SK-N-SH treated with all-trans-retinoic acid at 6 μM for 48 hours (cell line): ENCODE data around the gene ST6GAL1.

Source experiments
- ATAC-seq: fragments of 200-7000 bp; cut with Tn5 transposase; 3 replicates; pipeline ENCODE4 v1.9.1; 2020; ENCODE audit warnings: mild to moderate bottlenecking, moderate library complexity
- ARNTL ChIP-seq: fragments of 450-650 bp; formaldehyde crosslinking; IDR thresholded peaks from 2 replicates; pipeline ENCODE4 v1.5.0; 2020; ENCODE audit warnings: low read depth, mild to moderate bottlenecking, moderate library complexity, borderline replicate concordance
- BACH2 ChIP-seq: fragments of 250-450 bp; sonication (Bioruptor Pico); IDR thresholded peaks from 2 replicates; pipeline ENCODE4 v1.9.0; 2021; ENCODE audit warnings: mild to moderate bottlenecking, borderline replicate concordance
- CREB5 ChIP-seq: fragments of 250-450 bp; sonication (Bioruptor Pico); IDR thresholded peaks from 2 replicates; pipeline ENCODE4 v1.5.1; 2020; ENCODE audit warnings: low read depth, mild to moderate bottlenecking, moderate library complexity
- CSRNP3 ChIP-seq: fragments of 250-450 bp; sonication (Bioruptor Pico); IDR thresholded peaks from 2 replicates; pipeline ENCODE4 v1.5.1; 2021; ENCODE audit warnings: mild to moderate bottlenecking, moderate library complexity
- ESRRG ChIP-seq: fragments of 250-450 bp; sonication (Bioruptor Pico); IDR thresholded peaks from 2 replicates; pipeline ENCODE4 v1.6.1; 2021; ENCODE audit warnings: mild to moderate bottlenecking
- GLIS3 ChIP-seq: fragments of 250-450 bp; sonication (Bioruptor Pico); IDR thresholded peaks from 2 replicates; pipeline ENCODE4 v1.5.0; 2020; ENCODE audit warnings: mild to moderate bottlenecking, moderate library complexity
- ISL1 ChIP-seq: fragments of 250-450 bp; sonication (Bioruptor Pico); IDR thresholded peaks from 2 replicates; pipeline ENCODE4 v2.1.2; 2022; ENCODE audit warnings: mild to moderate bottlenecking, moderate library complexity
- OSR1 ChIP-seq: fragments of 250-450 bp; sonication (Bioruptor Pico); IDR thresholded peaks from 2 replicates; pipeline ENCODE4 v1.8.0; 2022; ENCODE audit warnings: moderate library complexity, mild to moderate bottlenecking, inconsistent platforms
- PATZ1 ChIP-seq: fragments of 250-450 bp; sonication (Bioruptor Pico); IDR thresholded peaks from 2 replicates; pipeline ENCODE4 v1.8.0; 2020; ENCODE audit warnings: mild to moderate bottlenecking, moderate library complexity, borderline replicate concordance
- POU6F1 ChIP-seq: fragments of 250-450 bp; sonication (Bioruptor Pico); IDR thresholded peaks from 2 replicates; pipeline ENCODE4 v1.8.0; 2021; ENCODE audit warnings: low read depth, mild to moderate bottlenecking, moderate library complexity, borderline replicate concordance
- SNAI2 ChIP-seq: fragments of 250-450 bp; sonication (Bioruptor Pico); IDR thresholded peaks from 2 replicates; pipeline ENCODE4 v1.5.0; 2020; ENCODE audit warnings: mild to moderate bottlenecking, moderate library complexity
- TCF4 ChIP-seq: fragments of 250-450 bp; sonication (Bioruptor Pico); IDR thresholded peaks from 2 replicates; pipeline ENCODE4 v1.8.0; 2021; ENCODE audit warnings: mild to moderate bottlenecking, moderate library complexity, borderline replicate concordance
- TOX ChIP-seq: fragments of 250-450 bp; sonication (Bioruptor Pico); IDR thresholded peaks from 2 replicates; pipeline ENCODE4 v1.8.0; 2021; ENCODE audit warnings: mild to moderate bottlenecking, moderate library complexity, borderline replicate concordance
- TSHZ2 ChIP-seq: fragments of 250-450 bp; sonication (Bioruptor Pico); IDR thresholded peaks from 2 replicates; pipeline ENCODE4 v1.5.0; 2020; ENCODE audit warnings: mild to moderate bottlenecking, moderate library complexity
- ZC3H10 ChIP-seq: fragments of 250-450 bp; sonication (Bioruptor Pico); IDR thresholded peaks from 2 replicates; pipeline ENCODE4 v1.5.1; 2021; ENCODE audit warnings: mild to moderate bottlenecking, moderate library complexity
- ZFP3 ChIP-seq: fragments of 250-450 bp; sonication (Bioruptor Pico); IDR thresholded peaks from 2 replicates; pipeline ENCODE4 v1.5.0; 2020; ENCODE audit warnings: mild to moderate bottlenecking, moderate library complexity
- ZFP30 ChIP-seq: fragments of 450-650 bp; formaldehyde crosslinking; IDR thresholded peaks from 2 replicates; pipeline ENCODE4 v1.5.0; 2022; ENCODE audit warnings: mild to moderate bottlenecking, moderate library complexity
- ZNF565 ChIP-seq: fragments of 450-650 bp; formaldehyde crosslinking; conservative IDR thresholded peaks from 2 replicates; pipeline ENCODE4 v1.5.0; 2020; ENCODE audit warnings: low read depth, mild to moderate bottlenecking, moderate library complexity
- ZNF70 ChIP-seq: fragments of 450-650 bp; formaldehyde crosslinking; IDR thresholded peaks from 2 replicates; pipeline ENCODE4 v1.5.0; 2020; ENCODE audit warnings: mild to moderate bottlenecking, moderate library complexity
- ZNF8 ChIP-seq: fragments of 450-650 bp; formaldehyde crosslinking; IDR thresholded peaks from 2 replicates; pipeline ENCODE4 v1.5.0; 2020; ENCODE audit warnings: mild to moderate bottlenecking, moderate library complexity

Gene ST6GAL1

GRCh38 chr3:187084580-187084979 lies 154.3 kb downstream of the ST6GAL1 start:
- no peak for ATAC-seq
- TF ChIP-seq ZNF8 (CRISPR knock-in tag) (no peak), PATZ1 (CRISPR knock-in tag) (no peak), ZFP30 (CRISPR knock-in tag) (no peak), ARNTL (CRISPR knock-in tag) (no peak), BACH2 (CRISPR knock-in tag) (no peak), CSRNP3 (CRISPR knock-in tag) (no peak), TSHZ2 (no peak), TCF4 (CRISPR knock-in tag) (no peak), ZC3H10 (CRISPR knock-in tag) (no peak), CREB5 (no peak), OSR1 (CRISPR knock-in tag) (no peak), SNAI2 (CRISPR knock-in tag) (no peak), ISL1 (CRISPR knock-in tag) (no peak), ZNF70 (CRISPR knock-in tag) (no peak)

GRCh38 chr3:187085021-187085666 lies 154.8 kb downstream of the ST6GAL1 start:
- TF ChIP-seq ZC3H10 (CRISPR knock-in tag) (no peak), ZFP3 (CRISPR knock-in tag) (no peak), ZNF565 (CRISPR knock-in tag) (no peak), GLIS3 (CRISPR knock-in tag) (no peak), SNAI2 (CRISPR knock-in tag) (no peak), ZNF8 (CRISPR knock-in tag) (no peak), PATZ1 (CRISPR knock-in tag) (no peak), ZFP30 (CRISPR knock-in tag) (no peak), ZNF70 (CRISPR knock-in tag) (no peak)
- ATAC-seq, result no peak

GRCh38 chr3:187085933-187086332 lies 155.6 kb downstream of the ST6GAL1 start:
- no peak for TF ChIP-seq ISL1 (CRISPR knock-in tag)
- ATAC-seq, result no peak

GRCh38 chr3:187086831-187087230 lies 156.5 kb downstream of the ST6GAL1 start:
- no peak for ATAC-seq
- no peak for TF ChIP-seq ESRRG (CRISPR knock-in tag)
- no peak for TF ChIP-seq POU6F1 (CRISPR knock-in tag)
- TF ChIP-seq CSRNP3 (CRISPR knock-in tag), result no peak
- no peak for TF ChIP-seq OSR1 (CRISPR knock-in tag)
- no peak for TF ChIP-seq TOX
- TF ChIP-seq PATZ1 (CRISPR knock-in tag), result no peak
